HEK293T (cell line): Measurements from ENCODE around the gene LRP1B.
A peak's percentile ranks its signal among the peaks of the same experiment; 100 is the strongest.

ENCODE experiments used
- CTCF ChIA-PET: fragments of 350-600 bp; formaldehyde crosslinking; extraction: SDS; loops from one replicate; lab custom pipeline; 2021; ENCODE audit warnings: antibody characterized with exemption, inconsistent platforms; lab: Yijun Ruan, JAX
- POLR2A ChIA-PET: fragments of 350-600 bp; formaldehyde crosslinking; extraction: SDS; loops from one replicate; lab custom pipeline; 2020; ENCODE audit warnings: antibody characterized with exemption, inconsistent platforms; lab: Yijun Ruan, JAX
- DNase-seq: peaks from one replicate; pipeline ENCODE4 v3.0.0; 2012; ENCODE audit warnings: mixed read lengths; ENCODE audit errors: extremely low spot score
- ARNT ChIP-seq: fragments of 450-650 bp; IDR thresholded peaks from 2 replicates; pipeline ENCODE4 v1.6.1; 2017; ENCODE audit warnings: mild to moderate bottlenecking
- BHLHE40 ChIP-seq: fragments of 450-650 bp; IDR thresholded peaks from 2 replicates; pipeline ENCODE4 v1.6.1; 2016; ENCODE audit warnings: mild to moderate bottlenecking, moderate library complexity, borderline replicate concordance
- CTBP1 ChIP-seq: fragments of 450-650 bp; IDR thresholded peaks from 2 replicates; pipeline ENCODE4 v1.6.1; 2016; ENCODE audit warnings: borderline replicate concordance
- ELF4 ChIP-seq: fragments of 450-650 bp; IDR thresholded peaks from 2 replicates; pipeline ENCODE4 v1.6.1; 2017; ENCODE audit warnings: antibody characterized with exemption
- FOXA1 ChIP-seq: fragments of 450-650 bp; IDR thresholded peaks from 2 replicates; pipeline ENCODE4 v1.6.1; 2016; ENCODE audit warnings: mild to moderate bottlenecking
- FOXK2 ChIP-seq: fragments of 450-650 bp; IDR thresholded peaks from 2 replicates; pipeline ENCODE4 v1.6.1; 2016; ENCODE audit warnings: mild to moderate bottlenecking
- FOXM1 ChIP-seq: fragments of 450-650 bp; IDR thresholded peaks from 2 replicates; pipeline ENCODE4 v1.6.1; 2017; ENCODE audit warnings: mild to moderate bottlenecking, borderline replicate concordance
- HDGF ChIP-seq: fragments of 450-650 bp; IDR thresholded peaks from 2 replicates; pipeline ENCODE4 v1.6.1; 2017; ENCODE audit warnings: antibody characterized with exemption, borderline replicate concordance
- L3MBTL2 ChIP-seq: fragments of 450-650 bp; conservative IDR thresholded peaks from 2 replicates; pipeline ENCODE4 v1.6.1; 2016; ENCODE audit warnings: mild to moderate bottlenecking
- LEF1 ChIP-seq: fragments of 450-650 bp; IDR thresholded peaks from 2 replicates; pipeline ENCODE4 v1.6.1; 2017; ENCODE audit warnings: mild to moderate bottlenecking, borderline replicate concordance
- NFRKB ChIP-seq: fragments of 450-650 bp; IDR thresholded peaks from 2 replicates; pipeline ENCODE4 v1.6.1; 2016; ENCODE audit warnings: mild to moderate bottlenecking, moderate library complexity
- SP1 ChIP-seq: fragments of 450-650 bp; IDR thresholded peaks from 2 replicates; pipeline ENCODE4 v1.6.1; 2017
- SUZ12 ChIP-seq: fragments of 450-650 bp; IDR thresholded peaks from 2 replicates; pipeline ENCODE4 v1.6.1; 2016; ENCODE audit warnings: mild to moderate bottlenecking
- TARDBP ChIP-seq: fragments of 450-650 bp; IDR thresholded peaks from 2 replicates; pipeline ENCODE4 v1.6.1; 2016
- ZNF384 ChIP-seq: fragments of 450-650 bp; IDR thresholded peaks from 2 replicates; pipeline ENCODE4 v1.6.1; 2016
- TF ChIP-seq, protein P1 (sequence below): fragments of 450-650 bp; IDR thresholded peaks from 2 replicates; pipeline ENCODE4 v1.6.1; 2016

Gene LRP1B

GRCh38 chr2:140249821-140250220 lies 1881.0 kb downstream of the LRP1B start:
- CTCF ChIA-PET, result no interaction called here
- no peak for DNase-seq
- POLR2A ChIA-PET, result no interaction called here
- no peak for TF ChIP-seq SUZ12
- TF ChIP-seq, protein P1, sequence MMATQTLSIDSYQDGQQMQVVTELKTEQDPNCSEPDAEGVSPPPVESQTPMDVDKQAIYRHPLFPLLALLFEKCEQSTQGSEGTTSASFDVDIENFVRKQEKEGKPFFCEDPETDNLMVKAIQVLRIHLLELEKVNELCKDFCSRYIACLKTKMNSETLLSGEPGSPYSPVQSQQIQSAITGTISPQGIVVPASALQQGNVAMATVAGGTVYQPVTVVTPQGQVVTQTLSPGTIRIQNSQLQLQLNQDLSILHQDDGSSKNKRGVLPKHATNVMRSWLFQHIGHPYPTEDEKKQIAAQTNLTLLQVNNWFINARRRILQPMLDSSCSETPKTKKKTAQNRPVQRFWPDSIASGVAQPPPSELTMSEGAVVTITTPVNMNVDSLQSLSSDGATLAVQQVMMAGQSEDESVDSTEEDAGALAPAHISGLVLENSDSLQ, result no peak
- no peak for TF ChIP-seq BHLHE40
- TF ChIP-seq FOXK2, result no peak
- TF ChIP-seq LEF1, result no peak
- TF ChIP-seq FOXA1, result no peak
- TF ChIP-seq CTBP1, result no peak
- no peak for TF ChIP-seq ZNF384
- no peak for TF ChIP-seq SP1
- TF ChIP-seq ELF4, result no peak
- TF ChIP-seq L3MBTL2, result no peak

GRCh38 chr2:140248623-140249022 lies 1882.2 kb downstream of the LRP1B start:
- CTCF ChIA-PET, result no interaction called here
- POLR2A ChIA-PET, result no interaction called here
- no peak for TF ChIP-seq ZNF384
- TF ChIP-seq L3MBTL2, result no peak
- TF ChIP-seq HDGF, result no peak
- TF ChIP-seq, protein P1, result no peak
- no peak for TF ChIP-seq ELF4
- TF ChIP-seq SP1, result no peak
- TF ChIP-seq SUZ12, result no peak
- no peak for TF ChIP-seq FOXK2
- no peak for TF ChIP-seq FOXM1
- TF ChIP-seq LEF1, result no peak
- no peak for TF ChIP-seq BHLHE40

GRCh38 chr2:140247451-140248195 lies 1883.2 kb downstream of the LRP1B start:
- no peak for DNase-seq
- TF ChIP-seq ELF4, result no peak
- no peak for TF ChIP-seq HDGF
- no peak for TF ChIP-seq BHLHE40
- no peak for TF ChIP-seq TARDBP
- TF ChIP-seq, protein P1, result no peak
- no peak for TF ChIP-seq FOXA1
- no peak for TF ChIP-seq FOXM1
- no peak for TF ChIP-seq SUZ12
- TF ChIP-seq ARNT, result no peak
- no peak for TF ChIP-seq NFRKB
- TF ChIP-seq CTBP1, result no peak
- TF ChIP-seq L3MBTL2, result no peak
- TF ChIP-seq ZNF384, result no peak
- no peak for TF ChIP-seq FOXK2
- POLR2A ChIA-PET, result no interaction called here

More at GRCh38 chr2:140248623-140249022, 1882.2 kb downstream of the LRP1B start:
- no peak for DNase-seq

DNA sequence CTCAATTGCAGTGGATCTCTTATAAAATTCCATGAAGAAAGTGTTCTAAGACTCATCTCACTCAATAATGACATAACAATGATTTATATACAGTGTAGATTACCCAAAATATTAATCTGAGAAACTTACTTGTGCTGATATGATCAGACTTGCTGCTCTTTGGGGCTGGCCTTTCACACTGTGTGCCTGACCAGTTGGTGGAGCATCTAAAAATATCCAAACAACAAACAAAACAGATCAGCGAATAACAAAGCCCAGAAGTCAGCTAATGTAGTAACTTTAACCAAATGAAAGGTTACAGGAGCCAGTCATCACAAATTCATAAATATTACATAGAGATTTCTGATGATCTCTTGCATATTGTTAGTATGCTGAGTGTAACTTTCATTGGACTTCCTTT lies 1883.9 kb downstream of the LRP1B start:
- ChIA-PET POLR2A (no interaction called here), CTCF (no interaction called here)
- TF ChIP-seq FOXM1 (no peak), SUZ12 (no peak), HDGF (no peak)
- no peak for DNase-seq

More at GRCh38 chr2:140247451-140248195, 1883.2 kb downstream of the LRP1B start:
- CTCF ChIA-PET, result interaction anchor here (0.5 kb wide), 1 partner anchor 124 kb away, joined by 9 read pairs; no protein-coding TSS in a partner anchor

DNA sequence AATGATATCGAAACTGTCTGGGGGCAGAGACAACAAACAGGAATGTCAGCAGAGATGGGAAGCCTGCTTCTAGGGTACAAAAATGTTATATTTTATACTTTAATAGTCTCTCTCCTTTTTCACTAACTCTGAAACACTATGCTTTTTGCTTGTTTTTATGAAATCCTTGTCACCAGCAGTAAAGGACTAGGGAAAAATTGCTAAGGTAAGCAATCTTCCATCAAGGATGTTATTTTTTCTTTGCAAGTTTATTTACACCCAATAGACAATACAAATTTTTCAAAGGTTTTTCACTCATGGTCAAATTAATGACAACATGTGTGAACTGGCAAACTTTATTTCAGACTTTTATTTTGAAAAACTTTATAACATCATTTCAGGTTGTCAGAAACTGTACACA lies 1884.8 kb downstream of the LRP1B start:
- ChIA-PET POLR2A (no interaction called here), CTCF (no interaction called here)
- TF ChIP-seq FOXK2 (no peak), ZNF384 (no peak), L3MBTL2 (no peak), BHLHE40 (no peak), HDGF (no peak), ELF4 (no peak), CTBP1 (no peak), ARNT (no peak), SP1 (no peak)
- DNase-seq, result no peak

DNA sequence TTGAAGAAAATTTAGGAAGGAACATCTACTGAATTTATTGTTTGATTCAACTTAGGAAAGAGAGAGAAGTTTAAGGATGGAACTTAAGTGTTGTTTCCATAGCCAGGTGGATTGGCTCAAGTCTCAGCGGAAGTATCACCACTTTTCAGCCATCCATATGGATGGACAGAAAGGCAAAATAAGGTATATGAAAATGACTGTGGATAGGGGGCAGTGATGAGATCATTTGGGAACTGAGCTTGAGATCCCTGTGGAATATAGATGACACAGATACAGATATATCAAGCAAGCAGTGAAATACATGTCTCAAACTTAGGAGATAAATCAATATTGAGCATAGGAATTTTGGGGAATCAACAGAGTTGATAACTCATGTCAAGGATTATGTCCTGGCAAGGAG lies 1887.9 kb downstream of the LRP1B start:
- ChIA-PET CTCF (no interaction called here), POLR2A (no interaction called here)
- DNase-seq, result peak; percentile 7
- TF ChIP-seq HDGF (no peak), FOXA1 (no peak), ARNT (no peak), NFRKB (no peak)
- TF ChIP-seq, protein P1, result no peak
